Neural progenitor cell (in vitro differentiated cells): Measurements from ENCODE around the gene SCLY. TPM values are rescaled to one million over a fixed set of nuclear protein-coding genes. Genes with fewer than 3 reads are reported as not detected.

Experiments used
- DNase-seq: peaks from one replicate; pipeline ENCODE4 v3.0.0-alpha.2; 2016; ENCODE audit warnings: low spot score
- H2AFZ ChIP-seq: fragments of 200-600 bp; sonication (generic); replicated peaks from 2 replicates; pipeline ENCODE4 v1.6.1; 2016; ENCODE audit warnings: antibody characterized with exemption
- H3F3A ChIP-seq: fragments of 200-600 bp; sonication (generic); 2 replicates; pipeline ENCODE4 v1.6.1; 2016; ENCODE audit warnings: antibody characterized with exemption, low read depth
- H3K27ac ChIP-seq: fragments of 200-600 bp; sonication (generic); 2 replicates; pipeline ENCODE4 v1.5.1; 2016; ENCODE audit warnings: mild to moderate bottlenecking
- H3K27me3 ChIP-seq: fragments of 200-600 bp; sonication (generic); 2 replicates; pipeline ENCODE4 v1.6.1; 2016; ENCODE audit warnings: mild to moderate bottlenecking, moderate library complexity
- H3K36me3 ChIP-seq: fragments of 200-600 bp; sonication (generic); 2 replicates; pipeline ENCODE4 v1.5.1; 2016
- H3K4me1 ChIP-seq: fragments of 200-600 bp; sonication (generic); 2 replicates; pipeline ENCODE4 v1.6.1; 2016; ENCODE audit warnings: mixed run types
- H3K4me2 ChIP-seq: fragments of 200-600 bp; sonication (generic); 2 replicates; pipeline ENCODE4 v1.6.1; 2016
- H3K4me3 ChIP-seq: fragments of 200-600 bp; sonication (generic); 2 replicates; pipeline ENCODE4 v1.5.1; 2016
- H3K79me2 ChIP-seq: fragments of 200-600 bp; sonication (generic); 2 replicates; pipeline ENCODE4 v1.6.1; 2016; ENCODE audit warnings: low read depth
- H3K9ac ChIP-seq: fragments of 200-600 bp; sonication (generic); 2 replicates; pipeline ENCODE4 v1.6.1; 2016
- H3K9me3 ChIP-seq: fragments of 200-600 bp; sonication (generic); 2 replicates; pipeline ENCODE4 v1.5.1; 2016; ENCODE audit warnings: low read depth
- H4K20me1 ChIP-seq: fragments of 200-600 bp; sonication (generic); 2 replicates; pipeline ENCODE4 v1.6.1; 2016; ENCODE audit warnings: low read depth
- H3K27ac Mint-ChIP-seq: 3 replicates; pipeline ENCODE4 v1.8.0; 2021; ENCODE audit warnings: mixed read lengths
- H3K27me3 Mint-ChIP-seq: 2 replicates; pipeline ENCODE4 v1.8.0; 2022; ENCODE audit warnings: low read depth, mild to moderate bottlenecking, inconsistent platforms, moderate library complexity, mixed read lengths; ENCODE audit not compliant: insufficient read depth
- H3K36me3 Mint-ChIP-seq: 3 replicates; pipeline ENCODE4 v1.8.0; 2021; ENCODE audit warnings: mixed read lengths
- H3K4me1 Mint-ChIP-seq: 3 replicates; pipeline ENCODE4 v1.8.0; 2021; ENCODE audit warnings: mixed read lengths
- H3K4me3 Mint-ChIP-seq: 3 replicates; pipeline ENCODE4 v1.8.0; 2021; ENCODE audit warnings: mild to moderate bottlenecking, moderate library complexity, mixed read lengths
- H3K9me3 Mint-ChIP-seq: 3 replicates; pipeline ENCODE4 v1.8.0; 2020; ENCODE audit warnings: mixed read lengths
- EZH2 ChIP-seq: fragments of 200-600 bp; sonication (generic); IDR thresholded peaks from 2 replicates; pipeline ENCODE4 v1.6.1; 2017; ENCODE audit warnings: antibody characterized with exemption, mild to moderate bottlenecking, moderate library complexity
- EZH2phosphoT487 ChIP-seq: fragments of 200-600 bp; sonication (generic); IDR thresholded peaks from 2 replicates; pipeline ENCODE4 v1.6.1; 2017; ENCODE audit warnings: antibody characterized with exemption
- total RNA-seq: library from RNA; depleted of rRNA; stranded (reverse); fragments of >200 nt; gene quantifications from 2 replicates; pipeline ENCODE4 v1.2.3, GENCODE V29; 2015; ENCODE audit warnings: low replicate concordance
- TF ChIP-seq, protein P1 (sequence below): fragments of 200-600 bp; sonication (generic); IDR thresholded peaks from 2 replicates; pipeline ENCODE4 v1.5.1; 2017; ENCODE audit warnings: antibody characterized with exemption, mild to moderate bottlenecking

The SCLY gene
- total RNA-seq, 1 donor from 2014 or later: 44.1 TPM

DNA sequence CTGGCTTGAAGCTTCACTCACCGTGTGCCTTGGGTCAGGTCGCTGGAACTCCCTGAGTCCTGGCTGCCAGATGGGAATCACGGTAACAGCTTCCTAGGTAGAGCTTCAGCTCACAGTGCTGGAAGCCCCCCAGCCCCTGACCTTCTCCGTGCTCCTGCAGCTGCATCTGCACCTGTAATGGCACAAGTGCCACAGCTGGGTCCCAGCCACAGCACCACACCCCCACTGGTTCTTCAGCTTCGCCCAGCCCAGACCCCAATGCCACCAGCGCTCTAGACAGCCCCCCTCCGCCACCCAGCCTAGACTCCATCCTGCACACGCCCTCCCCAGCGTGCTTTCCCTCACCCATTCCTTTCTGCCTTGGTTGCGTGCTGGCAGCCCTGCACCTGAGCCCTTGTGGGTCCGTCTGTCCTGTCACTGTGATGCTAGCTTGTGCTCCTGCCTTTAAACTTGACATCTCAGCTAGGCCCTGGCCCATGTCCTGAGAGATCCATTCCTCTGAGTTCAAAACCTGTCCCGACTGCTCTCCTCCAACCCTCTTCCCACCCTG lies 31.8 kb downstream of the SCLY start:
- Histone ChIP-seq H3K9me3 (no peaks in the 10 kb centered on the region), H3K4me1 (peaks cover 7% of the 10 kb centered on the region), H2AFZ (no peak overlapping the region), H3K9ac (no peak overlapping the region), H3K27me3 (no peaks in the 10 kb centered on the region), H3K36me3 (no peaks in the 10 kb centered on the region), H3K4me3 (no peak overlapping the region), H3F3A (no peaks in the 10 kb centered on the region), H3K79me2 (no peaks in the 10 kb centered on the region), H4K20me1 (no peaks in the 10 kb centered on the region), H3K4me2 (no peak overlapping the region), H3K27ac (no peak overlapping the region)
- TF ChIP-seq, protein P1, sequence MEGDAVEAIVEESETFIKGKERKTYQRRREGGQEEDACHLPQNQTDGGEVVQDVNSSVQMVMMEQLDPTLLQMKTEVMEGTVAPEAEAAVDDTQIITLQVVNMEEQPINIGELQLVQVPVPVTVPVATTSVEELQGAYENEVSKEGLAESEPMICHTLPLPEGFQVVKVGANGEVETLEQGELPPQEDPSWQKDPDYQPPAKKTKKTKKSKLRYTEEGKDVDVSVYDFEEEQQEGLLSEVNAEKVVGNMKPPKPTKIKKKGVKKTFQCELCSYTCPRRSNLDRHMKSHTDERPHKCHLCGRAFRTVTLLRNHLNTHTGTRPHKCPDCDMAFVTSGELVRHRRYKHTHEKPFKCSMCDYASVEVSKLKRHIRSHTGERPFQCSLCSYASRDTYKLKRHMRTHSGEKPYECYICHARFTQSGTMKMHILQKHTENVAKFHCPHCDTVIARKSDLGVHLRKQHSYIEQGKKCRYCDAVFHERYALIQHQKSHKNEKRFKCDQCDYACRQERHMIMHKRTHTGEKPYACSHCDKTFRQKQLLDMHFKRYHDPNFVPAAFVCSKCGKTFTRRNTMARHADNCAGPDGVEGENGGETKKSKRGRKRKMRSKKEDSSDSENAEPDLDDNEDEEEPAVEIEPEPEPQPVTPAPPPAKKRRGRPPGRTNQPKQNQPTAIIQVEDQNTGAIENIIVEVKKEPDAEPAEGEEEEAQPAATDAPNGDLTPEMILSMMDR: no peak
- TF ChIP-seq EZH2: no peak
- no peak for TF ChIP-seq EZH2phosphoT487
- Mint-ChIP-seq H3K4me3 (no peak overlapping the region), H3K9me3 (no peaks in the 10 kb centered on the region), H3K36me3 (peaks cover 5% of the 10 kb centered on the region), H3K27me3 (peaks cover 2% of the 10 kb centered on the region), H3K4me1 (peaks cover 4% of the 10 kb centered on the region), H3K27ac (no peak overlapping the region)
- DNase-seq: no peak

DNA sequence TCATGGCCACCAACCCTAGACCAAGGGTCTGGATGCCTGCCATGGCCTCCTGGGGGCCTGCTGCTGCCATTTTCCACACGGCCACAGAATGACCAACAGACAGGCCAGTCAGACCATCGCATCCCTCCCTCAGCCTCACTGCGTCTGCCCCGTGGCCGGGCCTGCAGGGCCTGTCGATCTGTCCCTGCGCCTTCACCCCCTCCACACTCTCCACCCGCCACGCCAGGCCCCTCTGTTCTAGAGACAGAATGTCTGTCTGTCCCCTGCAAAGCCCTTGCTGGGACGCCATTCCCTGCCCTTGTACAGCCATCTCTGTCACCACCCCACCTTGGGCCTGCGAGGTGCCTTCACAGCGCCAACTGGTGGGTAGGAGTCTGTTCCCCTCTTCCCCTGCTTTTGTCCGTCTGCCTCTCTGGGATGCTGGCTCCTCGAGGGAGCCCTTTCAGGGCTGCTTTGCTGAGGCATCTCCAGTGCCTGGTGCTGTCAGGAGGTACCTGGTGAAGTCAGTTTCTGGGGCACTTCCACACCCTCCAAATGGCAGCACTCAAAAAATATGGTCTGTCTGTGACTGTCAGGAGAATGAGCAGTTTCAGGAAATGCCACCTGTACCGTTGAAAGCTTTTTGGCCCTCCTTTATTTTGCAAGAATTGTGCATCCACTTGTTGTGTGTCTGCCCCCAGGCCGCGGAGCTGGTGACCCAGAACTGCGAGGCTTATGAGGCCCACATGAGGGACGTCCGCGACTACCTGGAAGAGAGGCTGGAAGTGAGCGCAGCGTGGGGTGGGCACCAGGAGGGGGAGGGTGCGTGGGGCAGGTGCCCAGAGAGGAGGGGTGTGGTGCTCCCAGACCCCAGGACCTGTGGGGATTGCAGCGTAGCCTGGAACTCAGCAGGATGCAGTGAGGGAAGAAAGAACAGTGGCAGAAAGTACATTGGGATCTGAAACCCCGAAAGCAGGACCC lies 32.7 kb downstream of the SCLY start:
- no peak for TF ChIP-seq EZH2
- no peak for TF ChIP-seq EZH2phosphoT487
- TF ChIP-seq, protein P1: no peak
- Mint-ChIP-seq H3K36me3 (peaks cover 7% of the 10 kb centered on the region), H3K4me1 (peaks cover 6% of the 10 kb centered on the region), H3K4me3 (no peak overlapping the region), H3K27me3 (peaks cover 2% of the 10 kb centered on the region), H3K27ac (no peak overlapping the region), H3K9me3 (no peaks in the 10 kb centered on the region)
- H3K4me1 ChIP-seq: peaks cover 7% of the 10 kb centered on the region
- no peak overlapping the region for H3K9ac ChIP-seq
- H2AFZ ChIP-seq: no peak overlapping the region
- H3K4me3 ChIP-seq: no peak overlapping the region
- no peaks in the 10 kb centered on the region for H4K20me1 ChIP-seq
- no peak for DNase-seq
- H3F3A ChIP-seq: no peaks in the 10 kb centered on the region
- no peaks in the 10 kb centered on the region for H3K36me3 ChIP-seq
- H3K79me2 ChIP-seq: no peaks in the 10 kb centered on the region
- H3K4me2 ChIP-seq: no peak overlapping the region
- no peaks in the 10 kb centered on the region for H3K27me3 ChIP-seq
- H3K9me3 ChIP-seq: no peaks in the 10 kb centered on the region
- H3K27ac ChIP-seq: no peak overlapping the region

DNA sequence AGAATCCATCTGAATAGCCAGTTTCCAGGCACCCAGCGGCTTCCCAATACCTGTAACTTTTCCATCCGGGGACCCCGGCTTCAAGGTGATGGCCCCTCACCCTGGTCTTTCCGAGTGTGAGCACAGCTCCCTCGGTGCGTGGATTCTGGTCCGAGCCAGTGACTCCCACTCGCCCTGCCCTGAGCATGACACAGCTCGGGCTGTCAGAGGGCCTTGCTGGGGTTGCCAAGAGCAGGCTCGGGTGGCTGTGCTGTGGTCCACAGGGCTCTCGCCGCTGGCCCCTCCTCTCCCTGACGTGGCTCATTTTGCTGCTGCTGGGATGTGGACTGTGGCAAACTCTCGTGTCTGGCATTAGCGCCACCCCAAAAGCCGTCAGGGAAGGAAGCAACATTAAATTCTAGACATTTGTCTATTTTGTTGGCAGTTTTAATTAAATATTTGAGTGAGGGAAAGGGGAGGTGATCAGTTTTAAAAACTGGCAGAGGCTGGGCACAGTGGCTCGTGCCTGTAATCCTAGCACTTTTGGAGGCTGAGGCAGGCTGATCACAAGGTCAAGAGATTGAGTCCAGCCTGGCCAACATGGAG lies 33.7 kb downstream of the SCLY start:
- no peak for DNase-seq
- H3K27me3 ChIP-seq: no peaks in the 10 kb centered on the region
- no peaks in the 10 kb centered on the region for H3F3A ChIP-seq
- H3K79me2 ChIP-seq: no peaks in the 10 kb centered on the region
- no peak overlapping the region for H3K27ac ChIP-seq
- H3K9ac ChIP-seq: no peak overlapping the region
- no peak overlapping the region for H3K4me2 ChIP-seq
- TF ChIP-seq, protein P1: no peak
- TF ChIP-seq EZH2phosphoT487 (no peak), EZH2 (no peak)
- Mint-ChIP-seq H3K4me1 (peaks cover 14% of the 10 kb centered on the region), H3K27ac (no peak overlapping the region), H3K27me3 (peaks cover 5% of the 10 kb centered on the region), H3K4me3 (no peak overlapping the region), H3K36me3 (peaks cover 11% of the 10 kb centered on the region), H3K9me3 (no peaks in the 10 kb centered on the region)
- H3K4me1 ChIP-seq: peaks cover 7% of the 10 kb centered on the region
- H3K4me3 ChIP-seq: no peak overlapping the region
- no peaks in the 10 kb centered on the region for H4K20me1 ChIP-seq
- H2AFZ ChIP-seq: no peak overlapping the region
- no peaks in the 10 kb centered on the region for H3K36me3 ChIP-seq
- no peaks in the 10 kb centered on the region for H3K9me3 ChIP-seq
